Uterus (tissue), 2 donors: Measurements from ENCODE around the gene RBMS1.

Source experiments
- CTCF ChIP-seq, 4 experiments: fragments of 200-600 bp in 2 of 4; fragments of 450-650 bp in 2 of 4; sonication (generic) in 2 of 4; IDR thresholded peaks; one replicate each; pipeline ENCODE4 v1.5.1; 2016 to 2019; ENCODE audit warnings: antibody characterized with exemption in 4 of 4, mild to moderate bottlenecking in 2 of 4, moderate library complexity in 1 of 4
- POLR2A ChIP-seq, 2 donors: fragments of 450-650 bp; IDR thresholded peaks; one replicate each; pipeline ENCODE4 v1.6.1; 2016; ENCODE audit warnings: antibody characterized with exemption in 2 of 2, mild to moderate bottlenecking in 1 of 2, moderate library complexity in 1 of 2

DNA sequence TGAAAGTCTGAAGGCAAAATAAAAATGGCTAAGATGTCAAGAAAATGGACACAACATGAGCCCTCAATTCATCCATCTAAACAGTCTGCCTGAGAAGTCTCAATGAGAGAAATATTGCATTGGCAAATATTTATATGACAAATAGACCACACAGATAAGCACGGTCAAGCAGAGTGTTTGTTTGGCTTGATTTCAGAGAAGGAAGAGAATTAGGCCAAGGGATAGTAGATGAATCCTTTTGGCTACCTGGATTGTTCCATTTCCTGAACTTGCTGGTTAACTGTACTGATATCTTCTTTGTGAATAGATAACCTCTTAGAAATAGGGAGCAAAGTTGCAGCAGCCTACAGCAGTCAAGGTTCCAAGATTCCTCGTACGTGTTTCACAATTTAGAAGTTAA is 129.6 kb downstream of the RBMS1 start:
- TF ChIP-seq CTCF (IDR thresholded peaks at IDR 0.05) (no peak), POLR2A (IDR thresholded peaks at IDR 0.05) (no peak)
